Measurements from ENCODE around the gene SRRM3. TPM values are rescaled to one million over a fixed set of nuclear protein-coding genes. Genes with fewer than 3 reads are reported as not detected.

The SRRM3 gene
- total RNA-seq, 1 experiment from 2014 or later: 1.7 TPM

- no peaks in the 10 kb centered on the region for H3K27me3 ChIP-seq (replicated peaks; ENCODE audit: control insufficient read depth, insufficient read depth, low read length)
- no peaks in the 10 kb centered on the region for H3K9me3 Mint-ChIP-seq (ENCODE audit: unreplicated experiment)
- H3K27me3 Mint-ChIP-seq (ENCODE audit: insufficient read depth, unreplicated experiment): peaks cover 3% of the 10 kb centered on the region
- ChIA-PET CTCF (interaction anchor here (0.6 kb wide), 1 partner anchor 587 kb away, joined by 6 read pairs; no protein-coding TSS in a partner anchor), POLR2A (no interaction called here)
- H3K4me1 Mint-ChIP-seq (ENCODE audit: low read depth, unreplicated experiment): peaks cover 6% of the 10 kb centered on the region
- H3K9me3 ChIP-seq: no peaks in the 10 kb centered on the region
- no peaks in the 10 kb centered on the region for H3K36me3 ChIP-seq (ENCODE audit: control insufficient read depth, insufficient read depth, low read length)
- no TSS peak for BruUV-seq (replicated peaks)
- H3K4me3 Mint-ChIP-seq (ENCODE audit: unreplicated experiment): no peak overlapping the region
- no peak overlapping the region for H3K4me3 ChIP-seq (ENCODE audit: low read depth, low read length)
- no peak for DNase-seq
- TF ChIP-seq CTCF (IDR thresholded peaks at IDR 0.05; ENCODE audit: insufficient read depth in 1 of 2, low read depth in 1 of 2, low read length in 1 of 2, severe bottlenecking in 1 of 2, unreplicated experiment in 1 of 2): no peak
- intact Hi-C loops (cut with micrococcal nuclease; ENCODE audit: unreplicated experiment): loop anchor here (5.0 kb wide), 1 partner anchor 40 kb away; no protein-coding TSS in a partner anchor
- no peaks in the 10 kb centered on the region for H3K36me3 Mint-ChIP-seq (ENCODE audit: insufficient read depth, unreplicated experiment)
- H3K4me1 ChIP-seq: peaks cover 8% of the 10 kb centered on the region
- no peak overlapping the region for H3K27ac Mint-ChIP-seq (ENCODE audit: unreplicated experiment)
These were observed 20.6 kb downstream of the SRRM3 start for GRCh38 chr7:76222333-76222732.

- peaks cover 3% of the 10 kb centered on the region for H3K27me3 Mint-ChIP-seq (ENCODE audit: insufficient read depth, unreplicated experiment)
- Histone ChIP-seq H3K36me3 (ENCODE audit: control insufficient read depth, insufficient read depth, low read length) (no peaks in the 10 kb centered on the region), H3K4me1 (peaks cover 8% of the 10 kb centered on the region), H3K4me3 (ENCODE audit: low read depth, low read length) (no peak overlapping the region), H3K27me3 (replicated peaks; ENCODE audit: control insufficient read depth, insufficient read depth, low read length) (no peaks in the 10 kb centered on the region), H3K9me3 (no peaks in the 10 kb centered on the region)
- no peaks in the 10 kb centered on the region for H3K9me3 Mint-ChIP-seq (ENCODE audit: unreplicated experiment)
- no peak overlapping the region for H3K27ac Mint-ChIP-seq (ENCODE audit: unreplicated experiment)
- TF ChIP-seq CTCF (IDR thresholded peaks at IDR 0.05; ENCODE audit: insufficient read depth in 1 of 2, low read depth in 1 of 2, low read length in 1 of 2, severe bottlenecking in 1 of 2, unreplicated experiment in 1 of 2): no peak
- no TSS peak for BruUV-seq (replicated peaks)
- H3K36me3 Mint-ChIP-seq (ENCODE audit: insufficient read depth, unreplicated experiment): no peaks in the 10 kb centered on the region
- no peak overlapping the region for H3K4me3 Mint-ChIP-seq (ENCODE audit: unreplicated experiment)
- intact Hi-C loops (cut with micrococcal nuclease; ENCODE audit: unreplicated experiment): loop anchor here (5.0 kb wide), 1 partner anchor 39 kb away; no protein-coding TSS in a partner anchor
- ChIA-PET CTCF (interaction anchor here (0.6 kb wide), 1 partner anchor 587 kb away, joined by 6 read pairs; no protein-coding TSS in a partner anchor), POLR2A (interaction anchor here (0.6 kb wide), 1 partner anchor 12 kb away, joined by 11 read pairs; no protein-coding TSS in a partner anchor)
- no peak for DNase-seq
- peaks cover 6% of the 10 kb centered on the region for H3K4me1 Mint-ChIP-seq (ENCODE audit: low read depth, unreplicated experiment)
These were observed 21.1 kb downstream of the SRRM3 start for GRCh38 chr7:76222839-76223238.

GRCh38 chr7:76223286-76223972, 21.7 kb downstream of the SRRM3 start:
- Mint-ChIP-seq H3K4me1 (ENCODE audit: low read depth, unreplicated experiment) (peaks cover 6% of the 10 kb centered on the region), H3K9me3 (ENCODE audit: unreplicated experiment) (no peaks in the 10 kb centered on the region), H3K36me3 (ENCODE audit: insufficient read depth, unreplicated experiment) (no peaks in the 10 kb centered on the region), H3K27ac (ENCODE audit: unreplicated experiment) (no peak overlapping the region), H3K4me3 (ENCODE audit: unreplicated experiment) (no peak overlapping the region), H3K27me3 (ENCODE audit: insufficient read depth, unreplicated experiment) (peaks cover 3% of the 10 kb centered on the region)
- no peak overlapping the region for H3K4me3 ChIP-seq (ENCODE audit: low read depth, low read length)
- peaks cover 8% of the 10 kb centered on the region for H3K4me1 ChIP-seq
- TF ChIP-seq CTCF (IDR thresholded peaks at IDR 0.05; ENCODE audit: insufficient read depth in 1 of 2, low read depth in 1 of 2, low read length in 1 of 2, severe bottlenecking in 1 of 2, unreplicated experiment in 1 of 2): no peak
- ChIA-PET CTCF (no interaction called here), POLR2A (interaction anchor here (0.6 to 0.7 kb wide), 2 partner anchors 11 to 176 kb away, joined by 3 to 11 read pairs; partner anchors contain the start of gene STYXL1)
- no peaks in the 10 kb centered on the region for H3K36me3 ChIP-seq (ENCODE audit: control insufficient read depth, insufficient read depth, low read length)
- intact Hi-C loops (cut with micrococcal nuclease; ENCODE audit: unreplicated experiment): loop anchor here (5.0 kb wide), 1 partner anchor 39 kb away; no protein-coding TSS in a partner anchor
- BruUV-seq (replicated peaks): no TSS peak
- DNase-seq: no peak
- H3K9me3 ChIP-seq: no peaks in the 10 kb centered on the region
- no peaks in the 10 kb centered on the region for H3K27me3 ChIP-seq (replicated peaks; ENCODE audit: control insufficient read depth, insufficient read depth, low read length)

Measured in Caco-2 (cell line).